Measurements from ENCODE around the gene RHEB. TPM values are rescaled to one million over a fixed set of nuclear protein-coding genes. Genes with fewer than 3 reads are reported as not detected.
"Not testable (repeated sequence)": the region's sequence is repeated elsewhere in the genome, so short reads cannot be mapped to it uniquely, and the experiment has no call there.

The RHEB gene
- total and polyA plus RNA-seq, 2 donors (not counting 3 experiments of a cell fraction or from before 2014, with no cell fraction given), result 59.4 to 108 TPM

- H3K9ac ChIP-seq (replicated peaks; ENCODE audit: extremely low read depth, insufficient read depth, low read length), result no peak overlapping the region
- peaks cover 2 to 25% of the 10 kb centered on the region in 2 experiments for H3K27me3 ChIP-seq (ENCODE audit: control insufficient read depth in 2 of 2, insufficient read depth in 2 of 2, low read length in 2 of 2)
- no peaks in the 10 kb centered on the region for H3K9me1 ChIP-seq (replicated peaks; ENCODE audit: control insufficient read depth, extremely low read depth, insufficient read depth, low read length)
- BruUV-seq (replicated peaks), result no TSS peak
- H2AFZ ChIP-seq (ENCODE audit: low read depth, low read length), result no peak overlapping the region
- H3K4me2 ChIP-seq (ENCODE audit: insufficient read depth, low read length), result no peak overlapping the region
- no peaks in the 10 kb centered on the region for H4K20me1 ChIP-seq (replicated peaks; ENCODE audit: control insufficient read depth, extremely low read depth, insufficient read depth, low read length)
- H3K79me2 ChIP-seq (ENCODE audit: control insufficient read depth, insufficient read depth, low read length), result no peaks in the 10 kb centered on the region
- CTCF ChIA-PET, result interaction anchor here (0.8 to 1.8 kb wide), 9 partner anchors 10 to 221 kb away, joined by 3 to 5 read pairs (median 3); no protein-coding TSS in a partner anchor
- TF ChIP-seq GATA2 (IDR thresholded peaks at IDR 0.05; ENCODE audit: insufficient read depth, insufficient read length, low read depth, low read length), result no peak
- TF ChIP-seq FOS (IDR thresholded peaks at IDR 0.05; ENCODE audit: borderline replicate concordance, insufficient read depth, low read length), result no peak
- no peak for TF ChIP-seq EZH2 (IDR thresholded peaks at IDR 0.05; ENCODE audit: borderline replicate concordance, low read depth, low read length, severe bottlenecking)
- no peak for TF ChIP-seq JUN (IDR thresholded peaks at IDR 0.05; ENCODE audit: borderline replicate concordance, insufficient read depth, insufficient read length, low read depth)
- TF ChIP-seq MAX (IDR thresholded peaks at IDR 0.05; ENCODE audit: insufficient read depth, insufficient read length), result no peak
- no peak for TF ChIP-seq POLR2AphosphoS5 (IDR thresholded peaks at IDR 0.05; ENCODE audit: insufficient read depth, low read depth, low read length)
- TF ChIP-seq CTCF (IDR thresholded peaks at IDR 0.05; ENCODE audit: extremely low read depth in 1 of 2, insufficient read depth in 1 of 2, low read depth in 1 of 2, low read length in 2 of 2), result no peak
- TF ChIP-seq POLR2A (IDR thresholded peaks at IDR 0.05; ENCODE audit: low read depth, low read length), result no peak
- POLR2A ChIA-PET, result interaction anchor here (1.5 kb wide), 1 partner anchor 19 kb away, joined by 5 read pairs; the partner anchor contains the start of gene RHEB
- FAIRE-seq (no peak), DNase-seq (ENCODE audit: low read depth, low spot score) (no peak)
- no peak overlapping the region for H3K27ac ChIP-seq (ENCODE audit: insufficient read depth, low read depth, low read length)
- intact Hi-C loops (cut with micrococcal nuclease) (no loop called here), dilution Hi-C loops (cut with MboI; ENCODE audit: extremely low pct_ligation_motif_present, low sequenced_read_pairs) (no loop called here)
- no peaks in the 10 kb centered on the region for H3K4me1 ChIP-seq (ENCODE audit: control insufficient read depth, extremely low read depth, insufficient read depth, low read length)
- no peak overlapping the region for H3K4me3 ChIP-seq (replicated peaks in 1 of 3; ENCODE audit: insufficient read depth in 1 of 3, low read depth in 1 of 3, low read length in 3 of 3)
- H3K36me3 ChIP-seq (ENCODE audit: control insufficient read depth in 2 of 2, extremely low read depth in 1 of 2, insufficient read depth in 2 of 2, low read length in 2 of 2), result no peaks in the 10 kb centered on the region
- no peaks in the 10 kb centered on the region for H3K9me3 ChIP-seq (replicated peaks; ENCODE audit: control insufficient read depth, insufficient read depth, low read length)
Observed at GRCh38 chr7:151537818-151538561, 18.3 kb upstream of the RHEB start.

- H3K9me1 ChIP-seq (replicated peaks; ENCODE audit: control insufficient read depth, extremely low read depth, insufficient read depth, low read length); intact Hi-C loops (cut with micrococcal nuclease); H3K9me3 ChIP-seq (replicated peaks; ENCODE audit: control insufficient read depth, insufficient read depth, low read length); FAIRE-seq; H4K20me1 ChIP-seq (replicated peaks; ENCODE audit: control insufficient read depth, extremely low read depth, insufficient read depth, low read length); H3K79me2 ChIP-seq (ENCODE audit: control insufficient read depth, insufficient read depth, low read length); H3K4me2 ChIP-seq (ENCODE audit: insufficient read depth, low read length); H2AFZ ChIP-seq (ENCODE audit: low read depth, low read length); H3K4me1 ChIP-seq (ENCODE audit: control insufficient read depth, extremely low read depth, insufficient read depth, low read length); POLR2A ChIA-PET; H3K27ac ChIP-seq (ENCODE audit: insufficient read depth, low read depth, low read length); BruUV-seq (replicated peaks); H3K36me3 ChIP-seq (ENCODE audit: control insufficient read depth in 2 of 2, extremely low read depth in 1 of 2, insufficient read depth in 2 of 2, low read length in 2 of 2); dilution Hi-C loops (cut with MboI; ENCODE audit: extremely low pct_ligation_motif_present, low sequenced_read_pairs); DNase-seq (ENCODE audit: low read depth, low spot score); H3K9ac ChIP-seq (replicated peaks; ENCODE audit: extremely low read depth, insufficient read depth, low read length); H3K4me3 ChIP-seq (replicated peaks in 1 of 3; ENCODE audit: insufficient read depth in 1 of 3, low read depth in 1 of 3, low read length in 3 of 3): not testable (repeated sequence)
- CTCF ChIA-PET, result interaction anchor here (0.7 kb wide), 1 partner anchor 168 kb away, joined by 3 read pairs; no protein-coding TSS in a partner anchor
- peaks cover 2 to 25% of the 10 kb centered on the region in 2 experiments for H3K27me3 ChIP-seq (ENCODE audit: control insufficient read depth in 2 of 2, insufficient read depth in 2 of 2, low read length in 2 of 2)
Observed at GRCh38 chr7:151536178-151536577, 16.5 kb upstream of the RHEB start.

Data from endothelial cell of umbilical vein (primary cell).